ENCODE measurements around the gene HLA-C.

- TF ChIP-seq CTCF (IDR thresholded peaks at IDR 0.05; ENCODE audit: extremely low read depth in 1 of 2, insufficient read depth in 1 of 2, low read depth in 1 of 2, low read length in 2 of 2) (no peak), POLR2A (IDR thresholded peaks at IDR 0.05; ENCODE audit: low read depth, low read length) (no peak), POLR2AphosphoS5 (IDR thresholded peaks at IDR 0.05; ENCODE audit: insufficient read depth, low read depth, low read length) (no peak), EZH2 (IDR thresholded peaks at IDR 0.05; ENCODE audit: borderline replicate concordance, low read depth, low read length, severe bottlenecking) (no peak), MAX (IDR thresholded peaks at IDR 0.05; ENCODE audit: insufficient read depth, insufficient read length) (no peak)
Measured at GRCh38 chr6:31249184-31249583, 22.7 kb downstream of the HLA-C start.

All from endothelial cell of umbilical vein (primary cell).